ENCODE results near the gene SCAANT1. TPM values are rescaled to one million over a fixed set of nuclear protein-coding genes. Genes with fewer than 3 reads are reported as not detected.

Gene SCAANT1
- polyA plus RNA-seq, 3 donors = not detected

GRCh38 chr3:63874769-63875168 lies 37.4 kb downstream of the SCAANT1 start:
- no peak overlapping the region for H3K27ac ChIP-seq (ENCODE audit: low read depth, low read length)
- 69 to 79% (median 70%) methylated on average over 3 of the region's 3 CpGs for WGBS, 3 donors

GRCh38 chr3:63872135-63872924 lies 39.9 kb downstream of the SCAANT1 start:
- no peak overlapping the region for H3K27ac ChIP-seq (ENCODE audit: low read depth, low read length)
- 79 to 93% (median 85%) methylated on average over 2 of the region's 2 CpGs for WGBS, 3 donors

- H3K27ac ChIP-seq (ENCODE audit: low read depth, low read length) = no peak overlapping the region
- 54 to 64% (median 55%) methylated on average over 2 of the region's 2 CpGs for WGBS, 3 donors
These were observed 41.6 kb downstream of the SCAANT1 start for GRCh38 chr3:63870615-63871005.

- H3K27ac ChIP-seq (ENCODE audit: low read depth, low read length) = no peak overlapping the region
- 85 to 91% (median 86%) methylated on average over 3 of the region's 3 CpGs for WGBS, 3 donors
These were observed 42.1 kb downstream of the SCAANT1 start for GRCh38 chr3:63869940-63870614.

- no peak overlapping the region for H3K27ac ChIP-seq (ENCODE audit: low read depth, low read length)
- WGBS, 3 donors = 94 to 100% (median 97%) methylated on average over 1 of the region's 1 CpG
These were observed 45.0 kb downstream of the SCAANT1 start for GRCh38 chr3:63867225-63867624.

GRCh38 chr3:63864965-63865327 lies 47.2 kb downstream of the SCAANT1 start:
- no peak overlapping the region for H3K27ac ChIP-seq (ENCODE audit: low read depth, low read length)
- WGBS, 3 donors = 2 to 6% (median 5%) methylated on average over 3 of the region's 3 CpGs

- no peak overlapping the region for H3K27ac ChIP-seq (ENCODE audit: low read depth, low read length)
- whole genome bisulfite sequencing, 3 donors = 0 to 1% (median 1%) methylated on average over 77 to 93 of the region's 93 CpGs
These were observed 47.9 kb downstream of the SCAANT1 start for GRCh38 chr3:63864008-63864964.

- 0 to 1% (median 0%) methylated on average over 40 to 92 of the region's 98 CpGs for WGBS, 3 donors
- peak within 1 kb of the TSS; percentile 15 for H3K27ac ChIP-seq (ENCODE audit: low read depth, low read length)
These were observed 48.8 kb downstream of the SCAANT1 start, which contains the start of the genes ATXN7 and THOC7 for GRCh38 chr3:63863150-63864007. TSS of gene ATXN7 (plus strand) at chr3:63863867. CDS start at chr3:63912599, 48,732 bp downstream. TSS of gene THOC7 (minus strand) at chr3:63863805. CDS start at chr3:63863790, 15 bp downstream.

- WGBS, 3 donors = 20 to 25% (median 21%) methylated on average over 5 of the region's 5 CpGs
- no peak overlapping the region for H3K27ac ChIP-seq (ENCODE audit: low read depth, low read length)
These were observed 49.4 kb downstream of the SCAANT1 start for GRCh38 chr3:63862804-63863149.

Other genes starting within 250 kb of the SCAANT1 start
- gene C3orf49, start 93.1 kb downstream of the SCAANT1 start, polyA plus RNA-seq = not detected
- 100 to 1,000 TPM in 1 of 3 donors, 10 to 100 TPM in 2; 37.1 to 106 (median 41.8) TPM for gene THOC7, start 48.6 kb downstream of the SCAANT1 start, polyA plus RNA-seq
- gene ATXN7, start 48.5 kb downstream of the SCAANT1 start, polyA plus RNA-seq = 1 to 10 TPM; 5.2 to 8.4 (median 5.5) TPM
- 100 to 1,000 TPM in 1 of 3 donors, 10 to 100 TPM in 2; 62.9 to 222 (median 65.2) TPM for gene PSMD6, start 111.1 kb upstream of the SCAANT1 start, polyA plus RNA-seq

All from adipose tissue (tissue), 3 donors.